Stimulated activated CD4-positive, alpha-beta T cell treated with anti-CD3 and anti-CD28 coated beads, Interleukin-12 subunit alpha, Interleukin-12 subunit beta, amount 100 ng/mL, for 24 hours (primary cell): ENCODE measurements around the gene SP1.
"Not testable (repeated sequence)": the region's sequence is repeated elsewhere in the genome, so short reads cannot be mapped to it uniquely, and the experiment has no call there.

Source experiments
- DNase-seq, 2 experiments: peaks; one replicate each; pipeline ENCODE4 v3.0.0-alpha.2; 2020; ENCODE audit warnings: low read depth in 2 of 2

Gene SP1

DNA sequence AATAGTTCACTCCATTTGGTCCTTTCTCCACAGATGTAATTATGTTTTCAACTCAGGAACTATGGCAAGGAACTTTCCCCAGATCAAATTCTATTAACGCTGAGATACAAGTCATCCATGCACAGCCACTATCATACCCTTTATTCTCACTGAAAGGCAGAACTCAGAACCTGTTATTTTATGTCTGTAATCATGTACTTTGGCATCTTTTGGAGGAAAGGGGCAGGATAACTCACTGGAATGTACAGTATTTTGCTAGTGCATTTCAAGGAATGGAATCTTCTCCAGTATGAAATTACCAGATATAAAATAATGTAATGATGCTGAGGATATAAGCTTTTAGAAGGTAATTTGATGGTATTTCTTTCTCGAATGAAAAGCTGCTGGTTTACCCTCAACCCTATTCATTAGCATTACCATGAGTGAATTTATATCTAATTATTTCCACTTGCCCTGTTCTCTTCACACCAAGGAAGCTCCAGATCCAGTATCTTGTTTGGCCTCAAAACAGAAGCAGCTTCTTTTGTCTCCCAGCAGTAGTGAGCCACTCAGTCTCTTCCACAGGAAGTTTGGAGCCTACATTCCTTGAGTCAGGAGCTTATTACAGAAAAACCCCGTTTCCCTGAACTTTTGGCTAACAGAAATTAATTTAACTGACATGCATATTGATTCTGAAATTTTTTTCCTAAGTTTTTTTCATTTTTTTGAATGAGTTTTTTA lies 33.7 kb downstream of the SP1 start:
- DNase-seq: no peak

DNA sequence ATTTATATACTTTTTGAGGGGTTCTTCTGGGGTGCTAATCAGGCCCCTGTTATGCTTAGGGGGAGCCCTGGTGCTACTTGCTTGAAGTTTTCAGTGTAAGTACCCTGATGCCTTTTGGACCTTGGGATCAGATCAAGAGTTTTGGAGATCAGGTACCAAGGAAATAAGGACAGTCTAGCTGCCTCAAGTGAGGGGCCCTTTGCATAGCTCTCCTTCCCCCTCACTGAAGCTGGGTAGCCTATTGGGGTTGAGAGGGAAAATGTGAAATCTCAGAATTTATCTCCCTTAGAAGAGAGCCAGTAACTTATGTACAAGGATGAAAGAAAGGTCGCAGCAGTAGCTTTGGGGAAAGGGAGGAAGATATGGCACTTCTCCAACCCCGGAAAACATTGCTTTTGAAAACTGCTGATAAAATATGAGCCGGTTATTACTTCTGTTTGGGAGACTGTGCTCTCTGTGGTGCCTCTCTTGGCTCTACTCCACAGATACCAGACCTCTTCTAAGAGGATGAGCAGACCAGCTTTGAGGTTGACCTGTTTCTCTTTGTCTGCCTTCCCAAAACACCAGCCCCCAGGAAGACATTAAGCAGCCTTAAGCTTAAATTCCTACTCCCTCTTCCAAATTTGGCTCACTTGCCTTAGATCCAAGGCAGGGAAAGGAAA lies 34.9 kb downstream of the SP1 start:
- no peak for DNase-seq

DNA sequence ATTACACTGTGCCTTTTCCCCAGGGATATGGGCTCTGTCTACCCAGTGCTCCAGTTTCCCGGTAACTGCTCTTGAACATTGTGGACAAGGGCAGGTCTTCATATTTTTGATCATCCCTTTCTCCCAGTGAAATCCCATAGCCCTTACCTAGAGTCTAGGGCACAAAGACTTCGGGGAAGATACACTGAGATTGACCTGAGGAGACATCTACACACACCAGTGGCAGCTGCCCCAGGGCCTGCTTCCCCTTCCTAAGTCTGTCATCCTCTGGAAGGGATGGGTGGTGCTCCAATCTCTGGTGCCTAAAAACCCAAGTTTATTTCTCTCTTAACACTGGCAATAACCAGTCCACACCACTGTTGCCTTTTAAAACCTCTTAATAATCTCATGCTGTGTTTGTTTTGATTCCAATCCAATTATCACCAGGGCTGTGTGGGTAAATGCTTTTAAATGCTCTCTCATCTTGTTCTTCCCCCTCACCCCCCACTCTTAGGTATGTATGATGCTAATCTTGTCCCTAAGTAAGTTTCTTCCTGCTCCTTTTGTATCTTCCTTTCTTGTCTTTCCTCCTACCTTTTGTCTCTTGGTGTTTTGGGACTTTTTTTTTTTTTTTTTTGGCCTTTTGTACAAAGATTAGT lies 35.9 kb downstream of the SP1 start:
- DNase-seq: not testable (repeated sequence)

DNA sequence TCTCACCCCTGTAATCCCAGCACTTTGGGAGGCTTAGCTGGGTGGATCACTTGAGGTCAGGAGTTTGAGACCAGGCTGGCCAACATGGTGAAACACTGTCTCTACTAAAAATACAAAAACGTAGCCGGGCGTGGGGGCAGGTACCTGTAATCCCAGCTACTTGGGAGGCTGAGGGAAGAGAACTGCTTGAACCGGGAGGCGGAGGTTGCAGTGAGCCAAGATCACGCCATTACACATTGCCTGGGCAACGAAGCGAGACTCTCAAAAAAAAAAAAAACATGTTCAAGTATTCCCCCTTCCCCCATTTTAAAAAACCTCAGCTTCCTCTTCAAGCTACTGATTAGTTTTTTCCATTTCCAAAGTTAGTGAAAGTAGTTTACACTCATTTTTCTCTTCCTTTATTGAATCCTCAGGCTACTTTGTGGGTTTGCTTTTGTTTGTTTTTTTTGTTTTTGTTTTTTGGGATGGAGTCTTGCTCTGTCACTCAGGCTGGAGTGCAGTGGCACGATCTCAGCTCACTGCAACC lies 37.4 kb downstream of the SP1 start:
- DNase-seq: not testable (repeated sequence)

DNA sequence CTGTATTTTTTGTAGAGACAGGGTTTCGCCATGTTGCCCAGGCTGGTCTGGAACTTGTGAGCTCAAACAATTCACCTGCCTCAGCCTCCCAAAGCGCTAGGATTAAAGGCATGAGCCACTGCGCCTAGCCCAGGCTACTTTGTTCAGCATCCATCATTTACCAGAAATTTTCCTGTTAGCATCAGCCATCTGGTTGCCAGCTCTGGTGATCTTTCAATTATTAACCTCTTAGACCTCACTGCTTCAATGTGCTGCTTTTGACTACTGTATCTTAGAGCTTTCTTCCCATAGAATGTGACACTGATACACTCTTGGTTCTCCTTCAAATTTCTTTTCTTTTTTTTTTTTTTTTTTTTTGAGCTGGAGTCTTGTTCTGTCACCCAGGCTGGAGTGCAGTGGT lies 38.2 kb downstream of the SP1 start:
- DNase-seq: no peak

DNA sequence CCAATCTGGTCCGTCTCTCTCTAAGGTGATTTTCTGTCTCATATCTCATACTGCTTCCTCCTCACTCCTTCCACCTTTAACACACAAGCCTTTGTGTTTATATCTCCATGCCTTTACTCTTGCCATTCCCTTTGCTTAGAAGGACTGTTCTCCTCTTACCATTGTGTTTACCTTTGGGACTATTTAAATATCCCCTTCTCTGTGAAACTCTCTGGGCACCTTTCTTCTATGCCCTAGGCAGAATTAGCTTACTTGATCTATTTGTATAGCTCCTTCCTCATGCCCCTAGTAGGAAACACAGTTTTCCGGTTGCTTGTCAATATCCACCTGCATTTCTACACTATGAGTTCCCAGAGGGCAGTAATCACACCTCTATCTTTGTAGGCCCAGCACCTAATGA lies 39.8 kb downstream of the SP1 start:
- no peak for DNase-seq

DNA sequence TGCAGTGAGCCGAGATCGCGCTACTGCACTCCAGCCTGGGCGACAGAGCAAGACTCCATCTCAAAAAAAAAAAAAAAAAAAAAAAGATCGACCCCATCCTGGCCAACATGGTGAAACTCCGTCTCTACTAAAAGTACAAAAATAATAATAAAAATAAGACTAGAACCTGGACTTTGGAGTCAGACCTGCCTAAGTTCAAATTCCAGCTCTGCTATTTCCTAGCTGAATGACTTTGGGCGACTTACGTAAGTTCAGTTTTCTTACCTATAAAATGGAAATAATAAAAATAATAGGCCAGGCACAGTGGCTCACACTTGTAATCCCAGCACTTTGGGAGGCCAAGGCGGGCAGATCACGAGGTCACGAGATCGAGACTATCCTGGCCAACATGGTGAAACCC lies 42.3 kb downstream of the SP1 start:
- not testable (repeated sequence) for DNase-seq

DNA sequence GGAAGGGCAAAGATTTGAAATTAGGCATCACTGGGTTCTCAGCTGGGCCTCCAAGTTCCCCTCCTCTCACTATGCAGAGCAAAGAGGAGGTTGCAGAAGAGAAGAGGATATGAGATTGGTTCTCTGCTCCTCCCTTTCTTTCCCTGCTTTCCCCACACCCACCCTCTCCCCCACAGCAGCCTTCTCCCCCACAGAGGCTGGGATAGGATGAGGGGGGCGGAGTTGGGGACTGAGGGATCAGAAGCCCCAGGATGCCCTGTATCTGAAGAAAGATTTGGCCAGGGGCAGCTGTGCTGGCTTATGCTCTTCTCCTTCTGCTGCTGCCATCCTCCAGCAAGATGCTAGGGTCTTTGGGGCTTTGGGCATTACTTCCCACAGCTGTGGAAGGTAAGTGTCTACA lies 43.6 kb downstream of the SP1 start, which contains the start of gene AMHR2:
AMHR2 (plus strand) TSS at position 259 of the 400 bp plus-strand sequence; CDS start at position 339, 80 bp downstream.
- DNase-seq: no peak

DNA sequence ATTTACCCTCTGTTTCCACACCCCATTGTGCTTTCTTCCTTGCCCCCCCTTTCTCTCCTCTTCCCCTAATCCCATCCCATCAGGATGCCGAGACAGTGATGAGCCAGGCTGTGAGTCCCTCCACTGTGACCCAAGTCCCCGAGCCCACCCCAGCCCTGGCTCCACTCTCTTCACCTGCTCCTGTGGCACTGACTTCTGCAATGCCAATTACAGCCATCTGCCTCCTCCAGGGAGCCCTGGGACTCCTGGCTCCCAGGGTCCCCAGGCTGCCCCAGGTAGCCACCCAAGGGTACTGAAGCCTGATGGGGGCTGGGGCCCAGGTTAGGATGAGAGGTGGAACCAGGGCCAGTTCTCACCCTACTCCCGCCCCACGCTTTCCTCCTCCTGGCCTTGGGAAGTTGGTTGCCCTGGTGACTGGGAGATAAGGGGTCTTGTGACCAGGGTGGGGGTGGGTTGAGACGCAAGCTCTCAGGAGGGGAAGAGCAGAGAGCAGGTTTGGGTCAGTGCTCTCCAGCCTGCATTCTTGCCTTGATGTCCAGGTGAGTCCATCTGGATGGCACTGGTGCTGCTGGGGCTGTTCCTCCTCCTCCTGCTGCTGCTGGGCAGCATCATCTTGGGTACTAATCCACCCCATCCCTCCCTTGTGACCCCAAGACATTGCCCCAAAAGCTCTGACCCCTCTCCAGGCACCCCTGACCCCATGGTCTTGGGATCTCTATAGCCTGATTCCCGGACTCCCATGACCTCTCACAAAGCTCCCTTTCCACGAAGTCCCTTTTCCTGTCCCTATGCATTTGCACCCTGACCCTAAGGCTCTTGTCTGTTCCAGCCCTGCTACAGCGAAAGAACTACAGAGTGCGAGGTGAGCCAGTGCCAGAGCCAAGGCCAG lies 44.9 kb downstream of the SP1 start:
- no peak for DNase-seq

DNA sequence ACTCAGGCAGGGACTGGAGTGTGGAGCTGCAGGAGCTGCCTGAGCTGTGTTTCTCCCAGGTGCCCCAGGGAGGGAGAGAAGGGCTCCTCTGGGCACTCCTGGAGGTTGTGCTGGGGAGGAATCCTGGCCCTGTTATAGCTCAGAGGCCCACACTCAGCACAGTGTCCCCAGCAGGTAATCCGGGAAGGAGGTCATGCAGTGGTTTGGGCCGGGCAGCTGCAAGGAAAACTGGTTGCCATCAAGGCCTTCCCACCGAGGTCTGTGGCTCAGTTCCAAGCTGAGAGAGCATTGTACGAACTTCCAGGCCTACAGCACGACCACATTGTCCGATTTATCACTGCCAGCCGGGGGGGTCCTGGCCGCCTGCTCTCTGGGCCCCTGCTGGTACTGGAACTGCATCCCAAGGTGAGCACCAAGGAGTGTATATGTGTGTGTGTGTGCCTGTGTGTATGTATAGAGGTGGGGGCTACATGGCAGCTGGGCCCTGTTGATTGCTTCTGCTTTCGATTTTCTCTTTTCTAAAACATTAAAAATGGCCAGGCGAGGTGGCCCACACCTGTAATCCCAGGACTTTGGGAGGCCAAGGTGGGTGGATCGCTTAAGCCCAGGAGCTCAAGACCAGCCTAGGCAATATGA lies 45.7 kb downstream of the SP1 start:
- DNase-seq: no peak

DNA sequence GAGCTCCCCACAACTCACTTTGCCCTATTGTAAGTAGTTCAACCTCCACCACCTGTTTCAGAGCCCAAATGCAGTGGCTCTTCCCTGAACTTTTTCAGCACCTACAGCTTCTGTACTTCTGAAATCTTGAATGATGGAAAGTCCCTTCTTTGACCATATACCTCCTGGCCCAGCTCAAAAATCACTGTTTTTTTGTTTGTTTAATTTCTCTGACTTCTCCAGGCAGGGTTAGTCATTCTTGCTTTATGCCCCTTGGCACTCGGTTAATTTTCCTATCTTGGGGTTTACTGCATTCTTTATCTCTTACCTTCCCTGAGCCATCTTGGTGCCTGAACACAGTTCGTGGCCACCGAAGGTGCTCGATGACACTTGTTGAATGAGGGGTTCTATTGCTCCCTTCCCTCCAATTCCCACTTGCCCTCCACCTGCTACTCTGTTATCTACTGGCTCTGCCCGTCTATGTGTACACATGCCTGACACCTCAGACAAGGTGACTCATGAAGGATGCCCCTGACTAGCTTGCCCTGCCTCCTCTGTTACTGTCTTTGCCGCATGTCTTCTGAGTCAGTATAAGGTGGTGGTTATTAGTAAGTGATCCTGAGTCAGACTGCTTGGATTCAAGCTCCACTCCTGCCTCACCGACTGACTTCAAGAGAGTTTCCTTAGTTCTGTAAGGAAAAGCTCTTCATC lies 48.1 kb downstream of the SP1 start:
- DNase-seq: peak in 1 of 2 experiments; percentile 22

DNA sequence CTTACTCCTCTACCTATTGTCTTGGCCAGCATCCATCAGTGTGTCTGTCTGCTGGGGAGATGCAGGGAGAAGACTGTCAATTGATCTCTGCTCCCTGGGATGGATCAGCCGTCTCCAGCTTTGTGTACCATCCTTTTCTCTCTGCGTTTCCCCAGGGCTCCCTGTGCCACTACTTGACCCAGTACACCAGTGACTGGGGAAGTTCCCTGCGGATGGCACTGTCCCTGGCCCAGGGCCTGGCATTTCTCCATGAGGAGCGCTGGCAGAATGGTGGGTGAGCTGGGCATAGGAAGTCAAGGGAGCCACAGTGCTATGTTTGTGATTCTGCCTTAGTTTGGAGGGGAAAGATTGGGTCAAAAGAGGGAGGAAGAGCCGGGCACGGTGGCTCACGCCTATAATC lies 48.8 kb downstream of the SP1 start:
- DNase-seq: no peak

DNA sequence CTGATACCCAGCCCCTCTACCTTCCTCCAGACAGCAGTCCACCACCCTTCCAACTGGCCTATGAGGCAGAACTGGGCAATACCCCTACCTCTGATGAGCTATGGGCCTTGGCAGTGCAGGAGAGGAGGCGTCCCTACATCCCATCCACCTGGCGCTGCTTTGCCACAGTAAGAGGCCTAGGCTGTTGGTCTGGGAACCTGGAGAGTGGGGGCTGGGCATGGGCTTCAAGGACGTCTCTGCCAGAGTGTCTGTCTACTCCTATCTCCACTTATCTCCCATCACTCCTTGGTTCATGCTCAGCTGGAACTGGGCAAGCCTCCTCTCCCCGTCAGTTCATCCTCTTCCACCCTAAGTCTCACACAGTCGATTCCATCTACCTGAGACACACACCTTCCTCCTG lies 50.1 kb downstream of the SP1 start:
- no peak for DNase-seq

DNA sequence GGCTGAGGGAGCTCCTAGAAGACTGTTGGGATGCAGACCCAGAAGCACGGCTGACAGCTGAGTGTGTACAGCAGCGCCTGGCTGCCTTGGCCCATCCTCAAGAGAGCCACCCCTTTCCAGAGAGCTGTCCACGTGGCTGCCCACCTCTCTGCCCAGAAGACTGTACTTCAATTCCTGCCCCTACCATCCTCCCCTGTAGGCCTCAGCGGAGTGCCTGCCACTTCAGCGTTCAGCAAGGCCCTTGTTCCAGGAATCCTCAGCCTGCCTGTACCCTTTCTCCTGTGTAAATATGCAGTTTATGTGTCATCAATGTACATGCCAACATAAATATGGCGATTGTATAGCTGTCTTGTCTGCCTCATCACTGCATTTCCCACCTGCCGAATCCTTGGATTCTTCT lies 51.2 kb downstream of the SP1 start:
- no peak for DNase-seq

DNA sequence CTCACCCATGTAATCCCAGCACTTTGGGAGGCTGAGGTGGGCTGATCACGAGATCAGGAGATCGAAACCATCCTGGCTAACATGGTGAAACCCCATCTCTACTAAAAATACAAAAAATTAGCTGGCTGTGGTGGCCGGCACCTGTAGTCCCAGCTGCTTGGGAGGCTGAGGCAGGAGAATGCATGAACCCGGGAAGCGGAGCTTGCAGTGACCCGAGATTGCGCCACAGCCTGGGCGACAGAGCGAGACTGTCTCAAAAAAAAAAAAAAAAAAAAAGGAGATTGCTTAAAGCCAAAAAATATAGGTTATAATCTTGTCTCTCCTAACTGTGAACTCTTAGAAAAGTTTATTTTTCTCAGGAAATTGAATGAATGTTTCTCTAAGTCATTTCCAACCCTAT lies 55.4 kb downstream of the SP1 start:
- not testable (repeated sequence) for DNase-seq

DNA sequence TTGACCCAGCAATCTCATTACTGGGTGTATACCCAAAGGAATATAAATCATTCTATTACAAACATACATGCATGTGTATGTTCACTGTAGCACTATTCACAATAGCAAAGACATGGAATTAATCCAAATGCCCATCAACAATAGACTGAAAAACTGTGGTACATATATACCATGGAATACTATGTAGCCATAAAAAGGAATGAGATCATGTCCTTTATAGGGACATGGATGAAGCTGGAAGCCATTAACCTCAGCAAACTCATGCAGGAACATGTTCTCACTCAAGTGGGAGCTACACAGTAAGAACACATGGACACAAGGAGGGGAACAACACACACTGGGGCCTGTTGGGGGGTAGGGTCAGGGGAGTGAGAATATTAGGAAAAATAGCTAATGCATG lies 59.6 kb downstream of the SP1 start:
- not testable (repeated sequence) for DNase-seq

DNA sequence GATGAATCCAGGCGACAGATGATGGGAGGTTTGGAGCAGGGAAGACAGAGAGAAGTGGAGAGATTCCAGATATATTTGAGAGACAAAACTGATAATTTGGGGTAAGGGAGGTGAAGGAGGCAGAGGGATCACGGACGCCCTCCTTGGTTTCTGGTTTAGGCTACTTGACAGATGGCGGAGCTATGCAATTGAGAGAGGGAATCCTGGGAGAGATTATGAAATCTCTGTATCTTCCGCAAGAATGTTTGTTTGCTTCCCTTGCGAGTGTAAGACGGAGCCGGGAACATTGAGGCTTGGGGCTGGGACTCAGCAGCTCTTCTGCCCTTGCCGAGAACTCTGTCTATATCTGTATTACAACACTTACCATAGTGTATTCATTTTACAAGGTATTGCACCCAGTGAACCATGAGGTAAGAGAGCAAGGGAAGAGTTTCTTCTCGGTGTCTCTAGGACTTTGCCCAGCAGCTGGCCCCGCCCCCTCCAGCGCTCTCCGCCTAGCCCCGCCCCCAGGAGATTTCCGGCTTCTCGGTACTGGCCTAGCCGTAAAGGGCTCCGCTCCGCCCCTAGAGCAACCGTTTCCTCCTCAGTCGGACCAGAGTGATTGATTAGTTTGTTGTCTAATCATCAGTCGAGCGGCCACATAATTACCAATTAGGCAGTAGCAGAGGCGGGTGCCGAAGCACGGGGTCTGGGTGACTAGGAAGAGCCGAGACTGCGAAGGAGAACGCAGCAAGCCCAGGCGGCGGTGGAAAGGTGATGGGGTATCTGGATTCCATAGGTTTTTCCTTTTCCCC lies 61.3 kb downstream of the SP1 start, which contains the start of gene PRR13:
PRR13 (plus strand) TSS at position 695 of the 794 bp plus-strand sequence. CDS start 981 bp downstream, outside the sequence.
- peak; percentile 96 to 99 for DNase-seq

DNA sequence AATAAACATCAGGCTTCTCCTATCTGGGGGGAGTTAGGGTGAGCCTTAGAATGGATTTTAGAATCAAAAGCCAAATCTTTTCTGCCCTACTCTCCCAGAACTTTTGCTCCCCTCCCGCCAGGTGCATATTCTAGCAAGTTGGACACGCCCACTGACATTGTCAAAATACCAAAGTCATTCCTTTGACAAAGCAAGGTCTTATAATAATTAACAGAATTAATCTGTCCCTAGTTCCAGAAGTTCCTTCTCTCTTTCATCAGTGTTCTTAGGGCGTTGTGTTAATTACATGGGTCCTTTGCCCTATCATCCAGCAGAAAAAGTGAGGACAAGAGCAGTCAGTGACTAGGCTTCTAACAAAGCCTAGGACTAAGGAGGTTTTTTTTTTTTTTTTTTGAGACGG lies 64.0 kb downstream of the SP1 start:
- no peak for DNase-seq

DNA sequence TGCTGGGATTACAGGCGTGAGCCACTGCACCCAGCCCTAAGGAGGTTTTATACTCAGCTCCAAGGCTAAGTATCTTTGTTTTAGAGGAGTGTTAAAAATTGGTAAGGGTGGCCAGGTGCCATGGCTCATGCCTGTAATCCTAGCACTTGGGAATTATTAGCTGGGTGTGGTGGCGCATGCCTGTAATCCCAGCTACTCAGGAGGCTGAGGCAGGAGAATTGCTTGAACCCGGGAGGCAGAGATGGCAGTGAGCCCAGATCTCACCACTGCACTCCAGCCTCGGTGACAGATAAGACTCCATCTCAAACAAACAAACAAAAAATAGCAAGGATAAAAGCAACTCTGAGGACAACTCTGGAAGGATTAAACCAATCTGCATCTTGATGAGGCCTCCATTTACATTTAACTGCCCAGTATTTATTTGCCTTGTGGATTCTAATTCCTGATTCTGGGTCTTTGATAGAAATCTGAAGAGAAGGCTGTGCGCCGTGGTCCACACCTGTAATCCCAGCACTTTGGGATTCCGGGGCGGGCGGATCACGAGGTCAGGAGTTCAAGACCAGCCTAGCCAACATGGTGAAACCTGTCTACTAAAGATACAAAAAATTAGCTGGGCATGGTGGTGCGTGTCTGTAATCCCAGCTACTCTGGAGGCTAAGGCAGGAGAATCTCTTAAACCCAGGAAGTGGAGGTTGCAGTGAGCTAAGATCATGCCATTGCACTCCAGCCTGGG lies 64.8 kb downstream of the SP1 start:
- DNase-seq: not testable (repeated sequence)
